Trophoblast cell (in vitro differentiated cells and primary cell): ENCODE data around the gene METRNL.

ENCODE experiments used
- DNase-seq, 2 donors: peaks; one replicate each; pipeline ENCODE4 v3.0.0-alpha.2; 2016
- H2AFZ ChIP-seq: 2 replicates; pipeline ENCODE4 v1.6.1; 2013; ENCODE audit warnings: low read length, moderate library complexity, mild to moderate bottlenecking; ENCODE audit not compliant: insufficient read depth, poor library complexity
- H2AK5ac ChIP-seq: 2 replicates; pipeline ENCODE4 v1.6.1; 2013; ENCODE audit warnings: mild to moderate bottlenecking, low read length
- H2BK120ac ChIP-seq: 2 replicates; pipeline ENCODE4 v1.6.1; 2013; ENCODE audit warnings: low read length, mild to moderate bottlenecking, moderate library complexity; ENCODE audit not compliant: insufficient read depth, poor library complexity
- H2BK12ac ChIP-seq: 2 replicates; pipeline ENCODE4 v1.6.1; 2013; ENCODE audit warnings: mild to moderate bottlenecking, low read length, moderate library complexity
- H2BK5ac ChIP-seq: 2 replicates; pipeline ENCODE4 v1.6.1; 2013; ENCODE audit warnings: low read length, low read depth, moderate library complexity, mild to moderate bottlenecking; ENCODE audit not compliant: poor library complexity
- H3K14ac ChIP-seq: 2 replicates; pipeline ENCODE4 v1.6.1; 2013; ENCODE audit warnings: mild to moderate bottlenecking, low read length
- H3K18ac ChIP-seq: 2 replicates; pipeline ENCODE4 v1.6.1; 2013; ENCODE audit warnings: mild to moderate bottlenecking, low read length
- H3K23ac ChIP-seq: 2 replicates; pipeline ENCODE4 v1.6.1; 2013; ENCODE audit warnings: low read length
- H3K27ac ChIP-seq: 2 replicates; pipeline ENCODE4 v1.5.1; 2013; ENCODE audit warnings: low read depth, mild to moderate bottlenecking, inconsistent platforms, low read length, moderate library complexity
- H3K27me3 ChIP-seq: 2 replicates; pipeline ENCODE4 v1.6.1; 2013; ENCODE audit warnings: inconsistent platforms, mild to moderate bottlenecking, low read length, moderate library complexity; ENCODE audit not compliant: insufficient read depth
- H3K36me3 ChIP-seq, 2 experiments: 1 replicate in 1 of 2; 2 replicates in 1 of 2; pipeline ENCODE4 v1.6.1; 2013; ENCODE audit warnings: low read length in 2 of 2, mild to moderate bottlenecking in 2 of 2, moderate library complexity in 1 of 2; ENCODE audit not compliant: insufficient read depth in 2 of 2, control insufficient read depth in 1 of 2
- H3K4ac ChIP-seq: 2 replicates; pipeline ENCODE4 v1.6.1; 2013; ENCODE audit warnings: low read depth, mild to moderate bottlenecking, low read length, moderate library complexity
- H3K4me1 ChIP-seq, 2 experiments: 1 replicate in 1 of 2; 2 replicates in 1 of 2; pipeline ENCODE4 v1.6.1; 2013; ENCODE audit warnings: low read length in 2 of 2, mild to moderate bottlenecking in 2 of 2, moderate library complexity in 1 of 2; ENCODE audit not compliant: insufficient read depth in 2 of 2, control insufficient read depth in 1 of 2
- H3K4me2 ChIP-seq: 2 replicates; pipeline ENCODE4 v1.6.1; 2013; ENCODE audit warnings: inconsistent platforms, mild to moderate bottlenecking, low read length, moderate library complexity
- H3K4me3 ChIP-seq: 2 replicates; pipeline ENCODE4 v1.5.1; 2013; ENCODE audit warnings: mild to moderate bottlenecking, low read depth, low read length, inconsistent platforms
- H3K79me1 ChIP-seq: one replicate; pipeline ENCODE4 v1.6.1; 2013; ENCODE audit warnings: low read length
- H3K79me2 ChIP-seq: 2 replicates; pipeline ENCODE4 v1.6.1; 2013; ENCODE audit warnings: low read length, mild to moderate bottlenecking; ENCODE audit not compliant: control insufficient read depth, insufficient read depth, poor library complexity
- H3K9ac ChIP-seq: 2 replicates; pipeline ENCODE4 v1.6.1; 2013; ENCODE audit warnings: mild to moderate bottlenecking, low read length
- H3K9me3 ChIP-seq: 2 replicates; pipeline ENCODE4 v1.6.1; 2013; ENCODE audit warnings: low read depth, mild to moderate bottlenecking, control low read depth, inconsistent platforms, low read length; ENCODE audit not compliant: insufficient read depth
- H4K12ac ChIP-seq: 2 replicates; pipeline ENCODE4 v1.6.1; 2013; ENCODE audit warnings: low read depth, mild to moderate bottlenecking, low read length, moderate library complexity
- H4K8ac ChIP-seq: 2 replicates; pipeline ENCODE4 v1.6.1; 2013; ENCODE audit warnings: low read depth, mild to moderate bottlenecking, low read length, moderate library complexity
- H4K91ac ChIP-seq: one replicate; pipeline ENCODE4 v1.6.1; 2013; ENCODE audit warnings: low read depth, mild to moderate bottlenecking, low read length, moderate library complexity
- WGBS: extraction: QIAGEN DNeasy Blood & Tissue Kit; methylation state at CpG from one replicate; pipeline ENCODE4 v1.1.7; 2013; ENCODE audit warnings: missing lambda C conversion rate; ENCODE audit not compliant: insufficient read length, insufficient coverage; ENCODE audit errors: extremely low coverage; 5-methylcytosine and 5-hydroxymethylcytosine counted together

The METRNL gene

GRCh38 chr17:83124871-83125514 is 45.6 kb downstream of the METRNL start:
- Histone ChIP-seq H3K9me3 (peaks cover 37% of the 10 kb centered on the region), H3K79me2 (no peaks in the 10 kb centered on the region), H3K9ac (no peak overlapping the region), H3K36me3 (no peaks in the 10 kb centered on the region), H3K4me2 (no peak overlapping the region), H3K14ac (no peak overlapping the region), H4K12ac (no peak overlapping the region), H3K4me3 (no peak overlapping the region), H3K4me1 (no peaks in the 10 kb centered on the region), H3K27ac (no peak overlapping the region), H3K4ac (no peak overlapping the region), H2AFZ (no peak overlapping the region), H4K91ac (no peak overlapping the region), H2AK5ac (no peak overlapping the region), H3K79me1 (no peaks in the 10 kb centered on the region), H2BK5ac (no peak overlapping the region), H3K23ac (no peak overlapping the region), H4K8ac (no peak overlapping the region), H3K27me3 (peaks cover 3% of the 10 kb centered on the region), H2BK12ac (no peak overlapping the region), H2BK120ac (no peak overlapping the region), H3K18ac (no peak overlapping the region)
- no peak for DNase-seq
- no CpG with 5 or more reads among the region's 24 CpGs for WGBS

GRCh38 chr17:83125515-83126274 is 46.3 kb downstream of the METRNL start:
- no peak overlapping the region for H3K4ac ChIP-seq
- H3K18ac ChIP-seq: no peak overlapping the region
- H2BK5ac ChIP-seq: no peak overlapping the region
- H3K9ac ChIP-seq: no peak overlapping the region
- peaks cover 34% of the 10 kb centered on the region for H3K9me3 ChIP-seq
- no peaks in the 10 kb centered on the region for H3K79me2 ChIP-seq
- no peaks in the 10 kb centered on the region for H3K27me3 ChIP-seq
- no peaks in the 10 kb centered on the region for H3K79me1 ChIP-seq
- no peaks in the 10 kb centered on the region for H3K36me3 ChIP-seq
- DNase-seq: peak; percentile 48 to 62
- no peaks in the 10 kb centered on the region for H3K4me1 ChIP-seq
- no peak overlapping the region for H3K27ac ChIP-seq
- H2BK12ac ChIP-seq: no peak overlapping the region
- no peak overlapping the region for H3K4me3 ChIP-seq
- H4K91ac ChIP-seq: no peak overlapping the region
- no peak overlapping the region for H3K23ac ChIP-seq
- H3K14ac ChIP-seq: no peak overlapping the region
- H4K8ac ChIP-seq: no peak overlapping the region
- no peak overlapping the region for H2AK5ac ChIP-seq
- H2AFZ ChIP-seq: no peak overlapping the region
- no CpG with 5 or more reads among the region's 21 CpGs for WGBS
- H2BK120ac ChIP-seq: no peak overlapping the region
- H3K4me2 ChIP-seq: no peak overlapping the region
- H4K12ac ChIP-seq: no peak overlapping the region

- H3K14ac ChIP-seq: no peak overlapping the region
- no peak overlapping the region for H2BK5ac ChIP-seq
- H3K27ac ChIP-seq: no peak overlapping the region
- H3K9ac ChIP-seq: no peak overlapping the region
- no peak overlapping the region for H3K18ac ChIP-seq
- no peak overlapping the region for H2AFZ ChIP-seq
- H3K79me1 ChIP-seq: no peaks in the 10 kb centered on the region
- H3K4me3 ChIP-seq: no peak overlapping the region
- no peaks in the 10 kb centered on the region for H3K27me3 ChIP-seq
- no peaks in the 10 kb centered on the region for H3K79me2 ChIP-seq
- no peak overlapping the region for H3K4ac ChIP-seq
- DNase-seq: no peak
- no CpG with 5 or more reads among the region's 12 CpGs for WGBS
- H2BK120ac ChIP-seq: no peak overlapping the region
- no peak overlapping the region for H4K12ac ChIP-seq
- no peak overlapping the region for H2AK5ac ChIP-seq
- H4K91ac ChIP-seq: no peak overlapping the region
- H2BK12ac ChIP-seq: no peak overlapping the region
- no peak overlapping the region for H3K4me2 ChIP-seq
- H3K9me3 ChIP-seq: peaks cover 38% of the 10 kb centered on the region
- H3K23ac ChIP-seq: no peak overlapping the region
- H3K36me3 ChIP-seq: no peaks in the 10 kb centered on the region
- no peak overlapping the region for H4K8ac ChIP-seq
- no peaks in the 10 kb centered on the region for H3K4me1 ChIP-seq
Observed at GRCh38 chr17:83126275-83126811, 46.9 kb downstream of the METRNL start.

- Histone ChIP-seq H3K4me3 (no peak overlapping the region), H2AFZ (no peak overlapping the region), H2BK120ac (no peak overlapping the region), H3K18ac (no peak overlapping the region), H2BK12ac (no peak overlapping the region), H3K79me2 (no peaks in the 10 kb centered on the region), H2AK5ac (no peak overlapping the region), H4K12ac (no peak overlapping the region), H3K4me1 (no peaks in the 10 kb centered on the region), H3K9ac (no peak overlapping the region), H3K14ac (no peak overlapping the region), H3K27ac (no peak overlapping the region), H3K79me1 (no peaks in the 10 kb centered on the region), H3K36me3 (no peaks in the 10 kb centered on the region), H4K91ac (no peak overlapping the region), H3K27me3 (no peaks in the 10 kb centered on the region), H4K8ac (no peak overlapping the region), H3K4ac (no peak overlapping the region), H2BK5ac (no peak overlapping the region), H3K23ac (no peak overlapping the region), H3K4me2 (no peak overlapping the region), H3K9me3 (peaks cover 41% of the 10 kb centered on the region)
- DNase-seq: no peak
- WGBS: no CpG with 5 or more reads among the region's 16 CpGs
Observed at GRCh38 chr17:83127431-83128160, 48.2 kb downstream of the METRNL start.
